Left kidney (tissue), 2 donors: Measurements from ENCODE around the gene TINCR. TPM values are rescaled to one million over a fixed set of nuclear protein-coding genes. Genes with fewer than 3 reads are reported as not detected.

Source experiments
- DNase-seq: peaks from one replicate; pipeline ENCODE4 v3.0.0-alpha.2; 2013
- polyA plus RNA-seq: library from polyadenylated mRNA; unstranded; fragments of 120-200 nt; gene quantifications from one replicate; pipeline ENCODE4 v1.2.1, GENCODE V29; 2013; ENCODE audit not compliant: insufficient read length

TINCR gene
- polyA plus RNA-seq, 1 donor: 0.63 TPM

DNA sequence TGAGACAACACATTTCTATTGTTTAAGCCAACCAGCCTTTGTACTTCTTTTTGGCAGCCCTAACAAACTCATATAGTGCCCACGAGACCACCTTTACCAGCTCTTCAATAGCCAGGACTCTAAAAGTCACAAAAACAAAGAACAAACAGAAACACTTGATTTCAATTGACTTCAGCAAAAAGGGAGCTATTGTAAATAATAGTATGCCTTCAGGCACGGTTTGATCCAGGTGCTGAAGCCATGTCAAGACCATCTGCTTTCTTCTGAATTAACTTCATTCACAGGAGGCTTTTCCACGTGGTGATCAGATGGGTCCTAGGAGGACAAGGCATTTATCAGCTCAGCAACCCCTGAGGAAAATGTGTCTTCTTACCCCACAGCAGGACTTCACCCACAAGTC lies 53.8 kb downstream of the TINCR start:
- no peak for DNase-seq

DNA sequence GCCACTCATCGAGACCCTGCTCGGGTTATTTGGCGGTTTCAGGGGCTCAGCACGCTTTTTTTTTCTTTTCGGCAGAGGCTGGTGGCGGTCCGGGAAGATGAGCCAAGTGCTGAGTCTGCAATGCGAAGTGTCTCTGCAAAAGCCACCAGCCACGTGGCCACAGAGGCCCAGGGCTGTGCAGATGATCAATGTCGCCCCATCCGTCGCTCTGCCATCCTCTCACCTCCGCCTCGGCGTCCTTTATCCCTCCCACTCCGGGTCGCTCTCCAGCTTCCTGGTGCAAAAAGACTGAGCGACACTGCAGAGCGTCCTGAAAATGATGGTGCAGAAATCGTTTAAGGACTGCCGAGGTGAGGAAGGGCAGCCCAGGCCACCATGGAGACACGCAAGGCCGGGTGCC lies 55.0 kb downstream of the TINCR start:
- no peak for DNase-seq

Other genes starting within 250 kb of the TINCR start
- 71.2 TPM for gene PTPRS, start 227.1 kb downstream of the TINCR start, polyA plus RNA-seq
- gene ZNRF4, start 112.5 kb downstream of the TINCR start, polyA plus RNA-seq: not detected
- 118 TPM for gene SAFB2, start 54.8 kb upstream of the TINCR start, polyA plus RNA-seq
- 192 TPM for gene SAFB, start 55.1 kb upstream of the TINCR start, polyA plus RNA-seq
- 28.9 TPM for gene MICOS13, start 112.6 kb upstream of the TINCR start, polyA plus RNA-seq
- gene HSD11B1L, start 113.1 kb upstream of the TINCR start, polyA plus RNA-seq: 8.9 TPM
- 513 TPM for gene RPL36, start 122.3 kb upstream of the TINCR start, polyA plus RNA-seq
- gene LONP1, start 152.2 kb upstream of the TINCR start, polyA plus RNA-seq: 50.7 TPM
- not detected for gene CATSPERD, start 152.7 kb upstream of the TINCR start, polyA plus RNA-seq
- gene PRR22, start 216.8 kb upstream of the TINCR start, polyA plus RNA-seq: 2.8 TPM
- 26.2 TPM for gene DUS3L, start 223.2 kb upstream of the TINCR start, polyA plus RNA-seq
- 2.6 TPM for gene NRTN, start 237.1 kb upstream of the TINCR start, polyA plus RNA-seq